Stimulated activated CD4-positive, alpha-beta T cell treated with anti-CD3 and anti-CD28 coated beads, Interleukin-4, amount 100 ng/mL, for 48 hours (primary cell): Measurements from ENCODE around the gene KRT33B.
"Not testable (repeated sequence)": the region's sequence is repeated elsewhere in the genome, so short reads cannot be mapped to it uniquely, and the experiment has no call there.

Experiments used
- DNase-seq, 2 donors: peaks; one replicate each; pipeline ENCODE4 v3.0.0-alpha.2; 2020; ENCODE audit warnings: low read depth in 2 of 2

The KRT33B gene

GRCh38 chr17:41369713-41370112 lies at the start of gene KRT33B:
KRT33B (minus strand) TSS chr17:41369813; CDS start chr17:41369750, 63 bp downstream.
- no peak for DNase-seq

DNA sequence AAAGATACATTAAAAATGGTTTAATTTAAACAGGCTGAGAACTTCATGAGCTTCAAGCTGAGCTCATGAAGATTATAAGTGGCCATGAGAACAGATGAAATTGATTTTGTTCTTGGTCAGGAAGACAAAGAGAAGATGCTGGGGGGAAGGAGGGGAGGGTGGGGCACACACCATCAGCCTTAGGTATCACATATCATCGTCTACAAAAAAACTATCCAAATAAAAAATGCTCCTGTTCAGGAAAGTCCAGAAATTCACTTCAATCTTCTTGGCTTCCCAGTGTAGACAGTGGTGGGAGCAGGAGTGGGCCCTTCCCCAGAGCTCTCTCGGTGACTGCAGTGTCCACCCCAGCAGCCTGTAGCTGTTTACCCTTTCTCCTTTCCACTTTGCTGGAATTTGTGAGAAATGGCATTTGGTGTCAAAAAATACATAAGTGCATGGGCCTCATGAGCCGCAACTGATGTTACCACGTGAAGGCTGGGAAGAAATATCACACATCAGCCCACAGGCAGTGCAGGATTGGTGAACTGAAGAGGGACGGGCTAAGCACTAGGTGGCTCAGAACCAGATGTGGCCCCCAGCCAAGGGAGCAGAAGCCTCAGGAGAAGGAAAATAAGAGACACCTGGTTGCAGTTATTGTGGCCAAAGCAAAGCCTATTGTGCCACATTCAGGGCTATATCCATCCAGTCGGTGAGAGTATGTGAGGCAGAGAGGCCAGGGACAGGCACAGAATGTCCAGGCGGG lies 48.7 kb upstream of the KRT33B start:
- no peak for DNase-seq

GRCh38 chr17:41417576-41418015 lies 48.0 kb upstream of the KRT33B start:
- no peak for DNase-seq

DNA sequence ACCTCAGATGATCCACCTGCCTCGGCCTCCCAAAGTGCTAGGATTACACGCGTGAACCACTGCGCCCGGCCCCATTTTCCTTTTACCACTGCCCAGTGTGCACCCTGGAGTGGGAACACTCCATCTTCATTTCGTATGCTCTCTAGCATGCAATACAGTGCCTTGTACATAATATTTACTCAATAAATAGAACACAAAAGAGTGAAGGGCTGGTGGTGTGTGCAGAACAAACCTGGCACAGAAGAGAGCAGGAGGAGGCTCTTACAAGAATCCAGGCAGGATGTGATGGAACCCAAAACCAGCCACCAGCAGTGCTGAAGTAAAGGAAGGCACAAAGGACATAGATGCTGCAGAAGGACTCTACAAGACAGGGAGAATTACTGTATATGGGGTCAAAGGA lies 47.5 kb upstream of the KRT33B start:
- DNase-seq = no peak

DNA sequence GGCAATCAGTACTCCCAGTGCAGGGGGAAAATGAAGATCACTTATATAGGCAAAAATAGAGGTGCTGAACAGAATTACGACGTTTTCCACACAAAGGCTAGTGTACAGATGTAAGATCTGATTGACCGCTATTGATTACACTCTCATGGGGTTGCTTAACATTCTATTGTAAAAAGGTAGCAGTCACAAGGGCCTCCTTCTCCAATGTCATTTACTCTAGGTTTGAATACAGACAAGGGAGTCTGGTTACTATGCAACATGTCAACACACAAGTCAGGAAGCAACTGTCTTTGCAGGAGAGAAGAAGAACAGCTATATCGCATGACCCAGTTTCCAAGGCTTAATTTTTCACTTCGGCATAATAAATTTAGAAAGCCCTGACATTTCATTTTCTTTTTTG lies 46.9 kb upstream of the KRT33B start:
- DNase-seq = no peak

DNA sequence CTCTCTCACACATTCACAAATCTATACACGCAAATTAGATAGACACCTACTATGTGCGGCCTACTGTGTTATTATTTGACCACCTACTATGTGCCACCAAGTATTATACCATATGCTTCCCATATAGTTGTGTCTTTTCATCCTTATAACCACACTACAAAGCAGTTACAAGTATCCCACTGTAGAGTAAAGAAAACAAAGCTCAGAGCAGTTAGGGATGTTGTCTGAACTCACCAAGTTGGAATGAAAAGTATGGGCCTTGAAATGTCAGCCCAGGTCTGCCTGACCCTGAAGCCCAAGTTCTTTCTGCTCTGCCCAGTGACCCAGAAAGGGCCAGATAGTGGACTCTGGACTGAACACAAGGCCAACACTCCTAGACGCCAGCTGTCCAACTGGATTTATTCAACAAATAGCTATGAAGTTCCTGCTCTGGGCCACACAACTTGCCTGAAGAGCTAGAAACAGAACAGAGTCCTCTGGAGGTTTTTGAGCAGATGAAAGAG lies 46.3 kb upstream of the KRT33B start:
- no peak for DNase-seq

DNA sequence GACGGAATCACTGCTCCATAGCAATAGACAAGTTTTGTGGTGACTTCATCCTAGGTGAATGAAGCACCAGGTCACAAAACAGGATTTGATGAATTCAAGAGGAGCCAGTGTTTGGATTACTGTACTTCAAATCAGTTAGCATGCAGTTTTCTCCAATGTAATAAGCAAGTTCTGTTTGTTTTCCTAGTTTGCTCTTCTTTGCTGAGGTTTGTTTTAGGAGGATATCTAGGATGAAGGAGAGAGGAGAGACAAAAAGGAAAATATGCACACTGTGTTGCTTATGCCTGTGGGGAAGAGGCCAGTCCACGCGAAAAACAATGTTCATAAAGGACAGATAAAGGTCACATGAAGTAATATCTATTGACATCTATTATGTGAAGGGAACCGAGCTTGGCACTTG lies 45.8 kb upstream of the KRT33B start:
- no peak for DNase-seq

DNA sequence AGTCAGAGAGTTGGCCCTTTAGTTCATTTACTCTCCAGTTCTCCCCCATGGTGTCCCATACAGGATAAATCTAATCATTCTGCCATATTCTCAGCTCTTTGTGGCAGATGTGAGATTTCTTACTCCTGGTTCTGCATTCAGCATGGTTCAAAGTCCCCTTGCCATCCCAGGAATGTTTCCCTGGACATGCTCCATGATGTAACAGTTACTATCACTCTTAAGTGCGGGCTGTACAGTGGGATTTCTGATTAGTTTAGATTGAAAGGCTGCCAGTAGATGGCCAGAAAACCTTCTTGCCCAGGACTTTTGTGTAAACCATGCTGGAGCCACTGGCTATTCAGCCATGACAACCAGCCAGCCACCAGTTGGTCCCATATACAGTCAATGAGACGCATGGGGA lies 44.4 kb upstream of the KRT33B start:
- DNase-seq = no peak

- DNase-seq = no peak
Observed at GRCh38 chr17:41413353-41413957, 43.8 kb upstream of the KRT33B start.

- DNase-seq = no peak
Observed at GRCh38 chr17:41411072-41411840, 41.6 kb upstream of the KRT33B start.

GRCh38 chr17:41407226-41407625 lies 37.6 kb upstream of the KRT33B start:
- DNase-seq = no peak

DNA sequence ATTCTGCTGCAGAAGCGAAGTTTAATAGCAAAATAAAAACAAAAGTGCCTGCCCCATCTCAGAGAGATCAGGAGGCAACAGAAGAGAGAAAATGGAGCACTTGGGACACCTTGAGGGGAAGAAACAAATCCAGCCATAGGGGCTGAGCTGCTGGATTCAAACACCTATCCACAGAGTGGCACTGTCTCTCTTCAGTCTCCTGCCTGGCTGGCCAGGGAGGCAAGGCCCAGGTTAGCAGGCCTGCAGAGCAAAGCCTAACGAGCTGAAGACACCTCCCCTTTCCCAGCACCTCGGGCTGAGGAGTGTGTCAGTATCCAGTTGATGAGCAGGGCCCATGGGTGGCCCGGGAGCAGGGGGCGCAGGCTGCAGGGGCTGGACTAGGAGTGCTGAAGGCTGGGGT lies 36.6 kb upstream of the KRT33B start:
- DNase-seq = no peak

DNA sequence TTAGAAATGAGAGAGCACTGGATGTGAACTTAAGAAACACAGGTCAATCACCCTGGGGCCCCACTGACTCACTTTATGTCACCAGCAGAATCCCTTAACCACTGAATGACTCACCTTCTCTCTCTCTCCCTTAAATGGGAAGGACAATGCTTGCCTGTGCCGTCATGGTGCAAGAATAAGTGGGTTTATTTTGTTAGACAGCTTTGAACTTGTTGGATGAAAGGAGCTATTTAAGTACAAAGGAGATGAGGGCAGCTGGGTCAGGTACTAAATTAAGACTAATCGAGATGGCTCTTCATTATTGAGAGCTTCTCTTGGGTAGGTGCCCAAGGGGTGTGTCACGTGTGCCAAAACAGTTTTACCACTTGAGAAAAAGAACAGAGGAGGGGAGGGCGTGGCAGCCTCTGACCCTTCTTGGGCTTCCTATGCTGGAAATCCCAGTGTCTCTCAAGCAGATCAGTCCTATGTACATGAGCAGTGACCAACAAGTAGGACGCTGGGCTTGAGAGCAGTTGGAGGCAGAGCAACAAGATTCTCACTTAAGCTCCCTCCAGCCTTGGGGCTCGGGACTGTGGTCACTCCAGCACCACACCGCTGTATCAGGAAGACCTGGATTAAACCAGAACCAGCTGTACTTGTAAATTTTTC lies 34.5 kb upstream of the KRT33B start:
- peak; percentile 41 to 52 for DNase-seq

- DNase-seq = no peak
Observed at GRCh38 chr17:41403404-41404023, 33.9 kb upstream of the KRT33B start.

- no peak for DNase-seq
Observed at GRCh38 chr17:41402161-41402560, 32.5 kb upstream of the KRT33B start.

DNA sequence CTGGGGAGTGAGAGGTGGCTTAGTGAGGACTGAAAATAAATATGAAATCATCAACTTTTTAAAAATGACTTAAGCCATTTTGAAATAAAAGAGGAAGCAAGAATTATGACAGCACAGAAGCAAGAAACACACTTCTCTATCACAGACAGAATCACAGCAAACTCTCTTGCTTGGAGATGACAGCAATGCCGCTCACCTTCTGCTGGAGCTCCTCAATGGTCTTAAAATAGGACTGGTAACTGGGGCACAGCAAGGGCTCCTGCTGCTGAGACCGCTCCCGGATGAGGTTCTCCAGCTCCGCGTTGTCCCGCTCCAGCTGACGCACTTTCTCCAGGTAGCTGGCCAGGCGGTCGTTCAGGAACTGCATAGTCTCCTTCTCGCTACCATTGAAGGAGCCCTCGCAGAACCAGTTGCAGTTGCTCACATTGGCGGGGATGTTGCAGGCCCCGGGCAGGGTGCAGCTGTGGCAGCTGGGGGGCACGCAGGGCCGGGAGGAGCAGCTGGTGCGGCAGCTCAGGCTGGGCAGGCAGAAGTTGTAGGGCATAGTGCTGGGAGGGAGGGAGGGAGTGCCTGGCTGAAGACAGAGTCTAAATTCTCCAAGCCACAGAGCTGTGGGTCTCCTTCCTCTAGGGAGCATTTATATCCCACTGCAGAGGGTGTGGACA lies 27.5 kb upstream of the KRT33B start, which contains the start of gene KRT31:
KRT31 (minus strand) TSS at position 613 of the 665 bp plus-strand sequence; CDS start at position 544, 69 bp downstream.
- DNase-seq = no peak

DNA sequence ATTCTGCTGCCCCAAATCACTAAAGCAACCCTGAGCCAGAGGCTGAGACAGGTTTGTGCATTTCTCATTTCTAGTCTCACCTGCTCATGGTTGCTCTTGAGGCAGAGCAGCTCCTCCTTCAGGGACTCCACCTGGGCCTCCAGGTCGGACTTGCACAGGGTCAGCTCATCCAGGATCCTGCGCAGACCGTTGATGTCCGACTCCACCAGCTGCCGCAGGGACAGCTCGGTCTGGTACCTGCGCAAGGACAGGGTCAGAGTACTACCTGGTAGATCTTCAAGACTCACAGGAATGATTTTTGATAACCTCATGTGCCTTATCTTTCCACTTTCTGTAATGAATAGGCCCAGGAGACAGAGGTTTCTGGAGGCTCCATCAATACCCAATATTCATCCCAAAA lies 26.7 kb upstream of the KRT33B start:
- DNase-seq = no peak

GRCh38 chr17:41395611-41396010 lies 26.0 kb upstream of the KRT33B start:
- DNase-seq = no peak

- DNase-seq = not testable (repeated sequence)
Observed at GRCh38 chr17:41395044-41395443, 25.4 kb upstream of the KRT33B start.

GRCh38 chr17:41394254-41394996 lies 24.8 kb upstream of the KRT33B start:
- DNase-seq = no peak
